RCC 7860 (cell line): ENCODE results near the gene SMIM3.
A peak's percentile ranks its signal among the peaks of the same experiment; 100 is the strongest.
"Not testable (repeated sequence)": the region's sequence is repeated elsewhere in the genome, so short reads cannot be mapped to it uniquely, and the experiment has no call there.

ENCODE experiments used
- DNase-seq: peaks from one replicate; pipeline ENCODE4 v3.0.0-alpha.2; 2015; ENCODE audit warnings: low spot score
- FAIRE-seq: peaks from 2 replicates; lab custom pipeline; 2012; peaks lifted over from hg19 to GRCh38; lab: Jason Lieb, UNC

SMIM3 gene

DNA sequence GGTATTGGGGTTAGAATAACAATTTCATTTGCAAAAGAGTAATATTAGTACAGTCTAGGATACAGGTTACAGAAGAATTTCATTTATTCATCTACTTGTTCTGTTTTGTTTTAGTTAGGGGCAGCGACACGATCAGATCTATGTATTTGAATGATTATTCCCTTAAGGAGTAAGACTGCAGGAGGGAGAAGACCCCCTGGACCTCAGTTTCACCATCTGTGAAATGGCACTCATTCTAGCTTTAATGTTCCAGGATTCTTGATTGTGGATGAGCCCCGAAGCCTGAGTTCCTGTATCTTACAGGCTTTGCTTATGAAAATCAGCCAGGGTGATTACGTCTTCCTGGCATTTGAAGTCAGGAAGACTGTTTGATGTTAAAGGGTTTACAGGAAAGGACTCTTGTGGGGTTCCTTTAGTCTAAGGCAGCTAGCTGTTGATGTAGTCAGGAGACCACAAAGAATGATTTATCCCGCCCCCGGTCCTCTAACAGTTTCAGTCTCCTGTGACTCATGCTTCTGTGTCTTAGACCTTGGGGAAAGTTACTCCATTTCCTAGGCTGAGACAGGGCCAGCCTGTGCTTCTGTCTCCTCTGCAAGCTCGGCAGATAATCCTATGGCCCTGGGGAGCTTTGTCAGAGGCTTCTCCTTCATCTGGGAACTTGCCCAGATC is 11.5 kb downstream of the SMIM3 start:
- peak; percentile 96 for DNase-seq
- FAIRE-seq = peak; percentile 99

DNA sequence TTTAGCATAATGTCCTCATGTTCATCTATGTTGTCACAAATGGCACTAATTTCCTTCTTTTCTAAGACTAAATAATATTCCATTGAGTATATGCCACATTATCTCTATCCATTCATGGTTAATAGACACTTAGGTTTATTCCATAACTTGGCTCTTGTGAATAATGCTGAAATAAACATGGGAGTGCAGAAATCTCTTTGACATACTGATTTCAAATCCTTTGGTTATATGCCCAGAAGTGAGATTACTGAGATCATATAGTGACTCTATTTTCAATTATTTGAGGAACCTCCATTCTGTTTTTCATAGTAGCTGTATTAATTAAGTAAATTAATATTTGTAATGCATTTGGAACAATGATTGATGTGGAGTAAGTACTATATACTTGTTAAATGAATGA is 13.0 kb downstream of the SMIM3 start:
- DNase-seq = no peak
- FAIRE-seq = no peak

DNA sequence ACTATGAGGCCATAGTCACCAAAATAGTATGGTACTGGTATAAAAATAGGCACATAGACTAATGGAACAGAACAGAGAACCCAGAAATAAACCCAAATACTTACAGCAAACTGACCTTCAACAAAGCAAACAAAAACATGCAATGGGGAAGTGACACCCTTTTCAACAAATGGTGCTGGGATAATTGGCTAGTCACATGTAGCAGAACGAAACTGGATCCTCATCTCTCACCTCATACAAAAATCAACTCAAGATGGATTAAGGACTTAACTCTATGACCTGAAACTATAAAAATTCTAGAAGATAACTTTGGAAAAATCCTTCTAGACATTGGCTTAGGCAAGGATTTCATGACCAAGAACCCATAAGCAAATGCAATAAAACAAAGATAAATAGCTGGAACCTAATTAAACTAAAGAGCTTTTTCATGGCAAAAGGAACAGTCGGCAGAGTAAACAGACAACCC is 14.9 kb downstream of the SMIM3 start:
- not testable (repeated sequence) for FAIRE-seq, DNase-seq

DNA sequence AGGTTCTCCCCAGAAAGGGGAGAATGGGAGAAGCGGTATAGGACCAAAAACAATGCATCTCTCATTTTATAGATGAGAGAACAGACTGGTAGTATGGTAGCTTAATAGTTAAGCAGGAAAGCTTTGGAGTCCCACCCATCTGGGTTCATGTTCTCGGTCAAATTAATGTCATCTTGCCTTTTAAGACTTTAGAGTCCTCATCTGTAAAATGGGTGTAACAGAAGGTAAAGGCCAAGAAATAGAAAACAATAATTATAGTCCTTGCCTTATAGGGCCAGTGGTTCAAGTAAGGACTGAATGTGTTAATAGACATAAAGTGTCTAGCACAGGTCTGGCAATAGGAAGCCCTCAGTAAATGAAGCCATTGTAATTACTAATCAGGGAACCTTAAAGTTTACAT is 16.4 kb downstream of the SMIM3 start:
- no peak for FAIRE-seq
- DNase-seq = no peak

DNA sequence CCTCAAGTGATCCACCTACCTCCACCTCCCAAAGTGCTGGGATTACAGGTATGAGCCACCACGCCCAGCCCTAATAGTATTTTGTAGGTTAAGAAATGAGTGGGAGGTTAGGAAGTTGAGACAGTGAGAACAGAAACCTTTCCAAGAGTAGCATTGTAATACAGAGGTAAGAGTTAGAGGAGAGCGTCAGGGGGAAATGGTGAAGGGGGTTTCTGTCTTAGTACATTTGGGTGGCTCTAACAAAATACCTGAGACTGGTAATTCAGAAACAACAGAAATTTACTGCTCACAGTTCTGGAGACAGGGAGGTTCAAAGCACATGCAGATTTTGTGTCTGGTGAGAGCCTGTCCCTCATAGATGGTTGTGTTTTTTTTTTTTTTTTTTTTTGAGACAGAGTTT is 18.8 kb downstream of the SMIM3 start:
- no peak for DNase-seq
- FAIRE-seq = no peak

DNA sequence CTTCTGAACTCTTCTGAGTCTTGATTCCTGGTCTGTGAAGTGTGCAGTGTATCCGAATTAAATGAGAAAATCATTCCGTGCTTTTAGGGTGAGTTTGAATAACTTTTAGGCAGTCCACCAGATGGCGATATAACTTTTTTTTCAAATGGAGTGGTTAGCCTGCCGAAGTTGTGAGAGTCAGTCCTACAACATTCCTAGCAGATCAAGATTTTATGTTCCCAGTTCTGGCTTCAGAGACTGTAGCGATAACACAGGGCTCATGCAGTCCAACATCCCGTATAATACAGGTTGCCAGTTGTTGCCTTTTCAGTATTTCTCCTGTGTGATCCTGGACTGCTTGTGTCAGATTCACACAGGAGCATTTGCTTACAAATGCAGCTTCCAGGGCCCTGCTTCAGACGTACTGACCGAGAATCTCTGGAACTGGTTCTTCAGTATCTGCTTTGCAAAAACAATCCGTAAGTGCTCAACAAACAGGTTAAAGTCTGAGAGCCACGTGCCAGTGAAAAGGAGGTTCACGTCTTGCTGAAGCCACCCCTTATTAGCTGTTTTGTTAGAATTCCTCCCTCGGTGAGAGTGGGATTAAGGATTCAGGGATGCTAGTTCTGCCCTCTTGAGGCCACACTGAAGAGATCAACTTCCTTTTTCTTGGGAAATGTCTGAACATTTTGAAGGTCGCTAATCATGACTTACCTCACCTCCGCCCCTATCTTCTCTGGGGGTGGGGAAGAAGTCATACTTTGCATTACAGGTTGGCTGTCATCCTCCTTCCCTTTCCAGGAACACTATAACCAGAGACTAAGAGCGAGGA is 22.8 kb downstream of the SMIM3 start:
- FAIRE-seq (peak; percentile 77), DNase-seq (peak; percentile 45)

DNA sequence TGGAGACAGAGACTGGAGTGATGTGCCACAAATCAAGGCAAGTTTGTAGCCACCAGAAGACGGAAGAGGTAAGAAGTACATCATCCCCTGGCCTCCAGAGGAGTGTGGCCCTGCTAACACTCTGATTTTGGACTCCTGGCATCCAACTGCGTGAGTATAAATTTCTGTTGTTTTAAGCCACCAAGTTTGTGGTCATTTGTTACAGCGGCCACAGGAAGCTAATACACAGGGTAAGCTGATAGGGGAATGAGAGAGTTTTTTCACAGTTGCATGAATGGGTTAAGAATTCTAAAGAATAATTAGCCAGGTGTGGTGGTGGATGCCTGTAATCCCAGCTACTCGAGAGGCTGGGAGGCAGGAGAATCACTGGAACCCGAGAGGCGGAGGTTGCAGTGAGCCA is 25.8 kb downstream of the SMIM3 start:
- no peak for DNase-seq
- FAIRE-seq = no peak

DNA sequence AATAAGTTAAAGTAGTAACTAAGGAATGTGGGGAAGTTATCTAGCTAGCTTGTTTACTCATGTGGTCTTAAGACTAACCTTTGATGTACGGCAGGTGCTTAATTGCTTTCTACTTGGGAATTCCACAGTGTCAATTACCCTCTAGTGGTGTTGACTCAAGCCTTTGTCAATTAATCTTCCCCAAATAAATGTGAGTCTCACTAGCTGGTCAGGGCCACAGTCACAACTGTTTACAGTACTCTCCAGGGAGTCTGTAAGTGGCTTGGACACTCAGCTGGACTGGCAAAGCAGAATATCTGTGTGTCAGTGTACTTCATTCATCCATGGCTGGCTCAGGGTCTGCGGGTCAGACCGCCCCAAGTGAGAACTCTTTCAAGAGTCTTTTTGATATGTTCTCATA is 30.8 kb downstream of the SMIM3 start:
- FAIRE-seq (no peak), DNase-seq (no peak)

DNA sequence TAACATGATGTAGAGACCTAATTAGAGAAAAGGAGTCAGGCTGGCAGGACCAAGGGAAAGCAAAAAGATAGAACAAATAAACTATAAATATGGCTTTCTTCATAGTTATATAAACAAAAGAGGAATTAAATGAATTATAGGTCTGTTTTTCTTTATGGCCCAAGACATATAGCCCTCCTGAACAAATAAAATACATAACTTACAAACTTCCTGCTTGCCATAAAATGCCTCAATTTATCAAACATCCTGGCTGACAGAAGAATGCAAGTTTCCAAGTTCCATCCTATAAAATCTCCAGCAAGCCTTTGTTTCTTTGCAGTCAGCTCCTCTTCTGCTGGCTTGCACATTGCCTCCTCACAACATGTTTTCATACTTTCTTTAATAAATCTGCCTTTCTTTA is 36.5 kb downstream of the SMIM3 start:
- DNase-seq (no peak), FAIRE-seq (no peak)

DNA sequence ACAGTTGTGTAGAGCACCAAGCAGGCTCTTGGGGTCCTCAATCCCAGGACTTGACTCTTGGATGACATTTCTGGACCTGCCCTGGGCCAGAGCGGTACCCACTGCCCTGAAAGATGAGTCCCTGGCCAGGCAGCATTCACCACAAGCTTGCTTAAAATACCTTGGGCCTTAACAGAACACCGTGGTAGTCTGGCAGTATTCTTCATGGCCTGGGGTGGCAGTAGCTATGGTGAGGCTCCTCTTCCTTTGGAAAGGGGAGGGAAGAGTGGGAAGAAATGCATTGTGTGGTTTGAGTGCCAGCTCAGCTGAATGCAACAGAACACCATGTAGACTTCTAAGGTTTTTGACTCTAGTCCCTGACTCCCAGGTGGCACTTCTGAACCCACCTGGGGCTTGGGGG is 38.4 kb downstream of the SMIM3 start:
- DNase-seq (no peak), FAIRE-seq (no peak)

DNA sequence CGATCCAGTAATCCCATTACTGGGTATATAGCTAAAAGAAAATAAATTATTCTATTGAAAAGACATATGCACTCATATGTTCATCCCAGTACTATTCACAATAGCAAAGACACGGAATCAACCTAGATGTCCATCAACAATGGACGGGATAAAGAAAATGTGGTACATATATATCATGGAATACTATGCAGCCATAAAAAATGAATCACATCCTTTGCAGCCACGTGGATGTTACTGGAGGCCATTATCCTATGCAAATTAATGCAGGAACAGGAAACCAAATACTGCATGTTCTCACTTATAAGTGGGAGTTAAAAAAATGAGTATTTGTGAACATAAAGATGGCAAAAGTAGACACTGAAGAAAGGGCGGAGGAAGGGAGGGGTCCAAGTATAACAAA is 51.2 kb downstream of the SMIM3 start:
- FAIRE-seq (no peak), DNase-seq (no peak)

DNA sequence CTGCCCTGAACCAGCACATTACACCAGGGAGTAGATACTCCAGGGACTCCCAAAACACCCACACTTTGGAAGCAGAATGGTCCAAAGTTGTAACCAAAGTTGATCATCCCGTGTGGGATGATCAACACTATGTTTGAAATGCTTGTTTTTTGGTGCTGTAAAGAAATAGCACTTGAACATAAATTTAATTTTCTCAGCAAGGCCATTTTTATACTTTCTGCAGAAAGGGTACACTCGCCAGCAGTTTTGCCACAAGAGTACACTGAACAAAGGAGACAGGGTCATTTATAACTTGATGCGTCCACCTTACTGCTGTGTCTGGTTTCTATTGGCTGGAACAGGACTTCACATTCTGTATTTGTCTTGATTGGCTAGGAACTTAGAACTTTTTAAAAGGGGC is 53.3 kb downstream of the SMIM3 start:
- FAIRE-seq, DNase-seq: not testable (repeated sequence)

DNA sequence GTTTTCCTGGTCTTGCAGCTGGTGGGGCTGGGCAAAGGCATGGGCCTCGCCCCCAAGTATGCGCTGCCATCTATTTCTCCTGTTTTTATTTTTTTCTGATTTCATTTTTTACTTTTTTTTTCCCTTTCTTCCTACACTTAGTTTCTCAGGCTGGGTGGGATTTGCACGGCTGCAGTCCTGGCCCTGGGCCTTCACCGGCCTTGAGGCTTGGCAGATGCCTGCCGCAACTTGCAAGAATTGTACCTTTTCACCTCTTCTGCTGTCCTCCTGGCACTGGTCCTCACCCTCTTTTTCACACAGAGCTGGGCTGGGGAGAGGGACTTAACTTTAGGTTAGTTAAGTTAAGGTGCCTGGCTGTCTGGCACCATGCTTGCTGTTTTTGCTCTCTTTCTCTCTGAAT is 57.5 kb downstream of the SMIM3 start:
- FAIRE-seq (no peak), DNase-seq (no peak)

DNA sequence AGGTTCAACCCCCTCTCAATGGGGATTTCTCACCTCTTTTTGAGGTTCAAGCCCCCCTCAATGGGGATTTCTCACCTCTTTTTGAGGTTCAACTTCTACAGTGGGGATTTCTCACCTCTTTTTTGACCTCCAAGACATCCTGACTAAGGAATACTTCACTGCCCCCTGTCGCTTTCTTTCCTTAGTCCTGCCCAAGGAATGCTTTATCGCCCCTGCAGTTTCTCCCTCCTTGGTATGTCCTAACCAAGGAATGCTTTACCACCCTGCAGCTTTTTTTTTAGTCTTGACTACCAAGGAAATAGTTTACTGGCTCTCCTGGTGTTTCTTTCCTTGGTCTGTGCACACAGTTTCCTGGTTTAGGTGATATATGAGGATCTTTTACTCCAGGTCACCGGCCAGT is 58.1 kb downstream of the SMIM3 start:
- FAIRE-seq (no peak), DNase-seq (no peak)

DNA sequence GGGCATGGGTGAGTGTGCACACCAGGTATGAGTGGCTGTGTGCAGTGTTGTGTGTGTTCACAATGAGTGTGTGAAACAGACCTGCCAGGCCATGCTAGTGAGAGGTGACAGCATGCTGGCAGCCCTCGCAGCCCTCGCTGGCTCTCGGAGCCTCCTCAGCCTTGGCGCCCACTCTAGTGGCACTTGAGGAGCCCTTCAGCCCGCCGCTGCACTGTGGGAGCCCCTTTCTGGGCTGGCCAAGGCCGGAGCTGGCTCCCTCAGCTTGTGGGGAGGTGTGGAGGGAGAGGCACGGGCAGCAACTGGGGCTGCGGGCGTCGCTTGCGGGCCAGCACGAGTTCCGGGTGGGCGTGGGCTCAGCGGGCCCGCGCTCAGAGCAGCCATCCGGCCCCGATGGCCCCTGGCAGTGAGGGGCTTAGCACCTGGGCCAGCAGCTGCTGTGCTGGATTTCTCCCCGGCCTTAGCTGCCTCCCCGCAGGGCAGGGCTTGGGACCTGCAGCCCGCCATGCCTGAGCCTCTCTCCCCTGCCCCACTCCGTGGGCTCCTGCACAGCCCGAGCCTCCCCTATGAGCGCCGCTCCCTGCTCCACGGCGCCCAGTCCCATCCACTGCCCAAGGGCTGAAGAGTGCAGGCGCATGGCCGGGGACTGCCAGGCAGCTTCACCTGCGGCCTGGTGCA is 66.8 kb downstream of the SMIM3 start:
- not testable (repeated sequence) for DNase-seq, FAIRE-seq

DNA sequence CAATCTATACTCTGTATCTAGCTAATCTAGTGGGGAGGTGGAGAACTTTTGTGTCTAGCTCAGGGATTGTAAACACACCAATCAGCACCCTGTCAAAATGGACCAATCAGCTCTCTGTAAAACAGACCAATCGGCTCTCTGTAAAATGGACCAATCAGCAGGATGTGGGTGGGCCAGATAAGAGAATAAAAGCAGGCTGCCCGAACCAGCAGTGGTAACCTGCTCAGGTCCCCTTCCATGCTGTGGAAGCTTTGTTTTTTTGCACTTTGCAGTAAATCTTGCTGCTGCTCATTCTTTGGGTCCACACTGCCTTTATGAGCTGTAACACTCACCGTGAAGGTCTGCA is 67.7 kb downstream of the SMIM3 start, which contains the start of gene IRGM:
Gene IRGM, plus strand, starts transcription at position 214 of the 346 bp plus-strand sequence. CDS start 1,603 bp downstream, outside the sequence.
- FAIRE-seq, DNase-seq: not testable (repeated sequence)
